GM10248 (cell line): ENCODE results near the gene RANBP1.

Experiments used
- CTCF ChIA-PET: fragments of 300-600 bp; sonication (Branson Sonifier 250); formaldehyde crosslinking; extraction: SDS; loops from one replicate; lab custom pipeline; 2021; ENCODE audit warnings: antibody characterized with exemption; lab: Yijun Ruan, JAX
- POLR2A ChIA-PET: fragments of 350-650 bp; sonication (Branson Sonifier 250); formaldehyde crosslinking; extraction: SDS; loops from one replicate; lab custom pipeline; 2020; ENCODE audit warnings: antibody characterized with exemption; lab: Yijun Ruan, JAX
- DNase-seq: peaks from one replicate; pipeline ENCODE4 v3.0.0; 2012; ENCODE audit errors: extremely low spot score
- CTCF ChIP-seq: IDR thresholded peaks from 2 replicates; pipeline ENCODE4 v1.5.1; 2012; ENCODE audit warnings: mild to moderate bottlenecking, low read depth; ENCODE audit errors: extremely low read depth, missing control alignments, control extremely low read depth

The RANBP1 gene

GRCh38 chr22:20147237-20147988 lies 31.5 kb downstream of the RANBP1 start:
- CTCF ChIA-PET = interaction anchor here (1.0 to 1.3 kb wide), 2 partner anchors 10 kb away, joined by 3 to 6 read pairs; no protein-coding TSS in a partner anchor
- POLR2A ChIA-PET = no interaction called here
- no peak for DNase-seq
- TF ChIP-seq CTCF = no peak

- CTCF ChIA-PET = interaction anchor here (1.3 kb wide), 1 partner anchor 9 kb away, joined by 6 read pairs; no protein-coding TSS in a partner anchor
- DNase-seq = no peak
- POLR2A ChIA-PET = interaction anchor here (0.5 kb wide), 1 partner anchor 31 kb away, joined by 4 read pairs; the partner anchor contains the start of gene TRMT2A
- no peak for TF ChIP-seq CTCF
These were observed 32.5 kb downstream of the RANBP1 start for GRCh38 chr22:20148414-20148813.

GRCh38 chr22:20149257-20150250 lies 33.6 kb downstream of the RANBP1 start:
- CTCF ChIA-PET = no interaction called here

GRCh38 chr22:20150381-20151275 lies 34.7 kb downstream of the RANBP1 start, which contains the start of gene CCDC188:
TSS of gene CCDC188 (minus strand) at chr22:20151055. CDS start at chr22:20150986, 69 bp downstream.
- CTCF ChIA-PET = no interaction called here
- no peak for TF ChIP-seq CTCF
- no peak for DNase-seq
- POLR2A ChIA-PET = no interaction called here

More at GRCh38 chr22:20149257-20150250, 33.6 kb downstream of the RANBP1 start:
- TF ChIP-seq CTCF = no peak
- POLR2A ChIA-PET = no interaction called here
- no peak for DNase-seq

- POLR2A ChIA-PET = no interaction called here
- TF ChIP-seq CTCF = no peak
- DNase-seq = no peak
- CTCF ChIA-PET = no interaction called here
These were observed 35.3 kb downstream of the RANBP1 start for GRCh38 chr22:20151276-20151588.
